SK-N-SH (cell line): ENCODE data around the gene WDR26. TPM values are rescaled to one million over a fixed set of nuclear protein-coding genes. Genes with fewer than 3 reads are reported as not detected.

Experiments used
- CTCF ChIA-PET: fragments of 300-600, 350-600 bp; formaldehyde crosslinking; extraction: SDS; loops from one replicate; lab custom pipeline; 2021; lab: Yijun Ruan, JAX
- POLR2A ChIA-PET: fragments of 350-600 bp; sonication (Branson Sonifier 250); formaldehyde crosslinking; extraction: SDS; loops from one replicate; lab custom pipeline; 2020; ENCODE audit warnings: antibody characterized with exemption, inconsistent platforms; lab: Yijun Ruan, JAX
- DNase-seq: peaks from one replicate; pipeline ENCODE4 v3.0.0; 2012
- H2AFZ ChIP-seq: fragments of 200-600 bp; sonication (generic); 2 replicates; pipeline ENCODE4 v1.8.1; 2016; ENCODE audit warnings: antibody characterized with exemption, mild to moderate bottlenecking, low read depth
- H3F3A ChIP-seq: fragments of 200-600 bp; sonication (generic); replicated peaks from 2 replicates; pipeline ENCODE3; 2016; ENCODE audit warnings: antibody characterized with exemption, mild to moderate bottlenecking; ENCODE audit not compliant: insufficient read depth
- H3K27ac ChIP-seq, 2 experiments: fragments of 200-500 bp in 1 of 2; fragments of 200-600 bp in 1 of 2; sonication (Bioruptor generic) in 1 of 2; sonication (generic), shearing (Covaris generic) in 1 of 2; 2 replicates each; pipeline versions ENCODE4 v1.5.1 to v1.6.1; 2014 to 2016; ENCODE audit warnings: low read depth in 2 of 2, inconsistent platforms in 1 of 2, low read length in 1 of 2, mild to moderate bottlenecking in 1 of 2, mixed read lengths in 1 of 2
- H3K27me3 ChIP-seq: fragments of 200-600 bp; sonication (generic), shearing (Covaris generic); 2 replicates; pipeline ENCODE4 v1.6.1; 2016; ENCODE audit warnings: mixed run types; ENCODE audit not compliant: insufficient read depth
- H3K36me3 ChIP-seq, 2 experiments: fragments of 200-500 bp in 1 of 2; fragments of 200-600 bp in 1 of 2; sonication (Bioruptor generic) in 1 of 2; sonication (generic) in 1 of 2; replicated peaks in 1 of 2; 2 replicates each; pipeline versions ENCODE3 to v1.5.1; 2014 to 2016; ENCODE audit warnings: low read length in 1 of 2, mild to moderate bottlenecking in 1 of 2; ENCODE audit not compliant: insufficient read depth in 2 of 2, control insufficient read depth in 1 of 2
- H3K4me1 ChIP-seq, 2 experiments: fragments of 200-500 bp in 1 of 2; fragments of 200-600 bp in 1 of 2; sonication (Bioruptor generic) in 1 of 2; sonication (generic), shearing (Covaris generic) in 1 of 2; 2 replicates each; pipeline versions ENCODE4 v1.5.1 to v1.6.1; 2014 to 2016; ENCODE audit warnings: low read depth in 1 of 2, low read length in 1 of 2, mixed run types in 1 of 2; ENCODE audit not compliant: insufficient read depth in 2 of 2, control insufficient read depth in 1 of 2
- H3K4me2 ChIP-seq: fragments of 200-600 bp; sonication (generic), shearing (Covaris generic); 2 replicates; pipeline ENCODE4 v1.6.1; 2017; ENCODE audit warnings: mixed run types
- H3K4me3 ChIP-seq, 2 experiments: fragments of 200-500 bp in 1 of 2; fragments of 200-600 bp in 1 of 2; sonication (Bioruptor generic) in 1 of 2; sonication (generic), shearing (Covaris generic) in 1 of 2; 2 replicates each; pipeline versions ENCODE4 v1.5.1 to v1.8.1; 2014 to 2016; ENCODE audit warnings: low read depth in 2 of 2, inconsistent platforms in 1 of 2, low read length in 1 of 2, mild to moderate bottlenecking in 1 of 2, mixed read lengths in 1 of 2, moderate library complexity in 1 of 2
- H3K79me2 ChIP-seq: fragments of 200-600 bp; sonication (generic); 2 replicates; pipeline ENCODE4 v1.8.1; 2017; ENCODE audit warnings: mild to moderate bottlenecking; ENCODE audit not compliant: insufficient read depth
- H3K9ac ChIP-seq: fragments of 200-600 bp; sonication (generic); 2 replicates; pipeline ENCODE4 v1.6.1; 2017; ENCODE audit warnings: mixed run types
- H3K9me2 ChIP-seq: fragments of 200-600 bp; sonication (generic); 2 replicates; pipeline ENCODE4 v1.6.1; 2017; ENCODE audit warnings: mixed run types
- H3K9me3 ChIP-seq: fragments of 200-600 bp; sonication (generic); 2 replicates; pipeline ENCODE4 v1.6.1; 2017; ENCODE audit warnings: mixed run types, mild to moderate bottlenecking, moderate library complexity
- H4K20me1 ChIP-seq: fragments of 200-600 bp; sonication (generic); 2 replicates; pipeline ENCODE4 v1.6.1; 2017; ENCODE audit warnings: mild to moderate bottlenecking, mixed run types; ENCODE audit not compliant: insufficient read depth
- ELF1 ChIP-seq: IDR thresholded peaks from 2 replicates; pipeline ENCODE4 v1.4.0; 2012
- EP300 ChIP-seq, 2 experiments: IDR thresholded peaks; 2 replicates each; pipeline versions ENCODE4 v1.4.0 to v1.6.1; 2012; ENCODE audit warnings: borderline replicate concordance in 1 of 2, low read depth in 1 of 2, low read length in 1 of 2
- EZH2phosphoT487 ChIP-seq: fragments of 200-600 bp; sonication (generic); IDR thresholded peaks from 2 replicates; pipeline ENCODE4 v1.6.1; 2017; ENCODE audit warnings: low read depth, mixed run types, mild to moderate bottlenecking, antibody characterized with exemption, moderate library complexity, borderline replicate concordance
- FOSL2 ChIP-seq: IDR thresholded peaks from 2 replicates; pipeline ENCODE4 v1.4.0; 2012; ENCODE audit warnings: low read depth, mild to moderate bottlenecking, moderate library complexity, borderline replicate concordance
- FOXJ3 ChIP-seq: sonication (generic); formaldehyde crosslinking; IDR thresholded peaks from 2 replicates; pipeline ENCODE4 v1.5.1; 2020; ENCODE audit warnings: mild to moderate bottlenecking, missing genetic modification reagents
- FOXM1 ChIP-seq: IDR thresholded peaks from 2 replicates; pipeline ENCODE4 v1.4.0; 2012; ENCODE audit warnings: low read depth, mild to moderate bottlenecking
- GATA2 ChIP-seq: sonication (generic); formaldehyde crosslinking; IDR thresholded peaks from 2 replicates; pipeline ENCODE4 v1.5.0; 2020; ENCODE audit warnings: mild to moderate bottlenecking, missing genetic modification reagents
- MEF2A ChIP-seq: IDR thresholded peaks from 2 replicates; pipeline ENCODE4 v1.4.0; 2012; ENCODE audit warnings: low read depth, borderline replicate concordance
- NFIC ChIP-seq: IDR thresholded peaks from 2 replicates; pipeline ENCODE4 v1.4.0; 2012; ENCODE audit warnings: borderline replicate concordance
- PBX3 ChIP-seq: IDR thresholded peaks from 2 replicates; pipeline ENCODE4; 2012
- RAD21 ChIP-seq: IDR thresholded peaks from 2 replicates; pipeline ENCODE4 v1.6.1; 2012; ENCODE audit warnings: mild to moderate bottlenecking, low read length
- RCOR1 ChIP-seq: fragments of 150-350 bp; IDR thresholded peaks from 2 replicates; pipeline ENCODE4 v1.6.1; 2017; ENCODE audit warnings: antibody characterized with exemption, low read length
- REST ChIP-seq: IDR thresholded peaks from 2 replicates; pipeline ENCODE4 v1.6.1; 2012; ENCODE audit warnings: mild to moderate bottlenecking, low read depth, low read length, moderate library complexity
- RFX5 ChIP-seq: IDR thresholded peaks from 2 replicates; pipeline ENCODE4 v1.6.1; 2012; ENCODE audit warnings: mild to moderate bottlenecking, improper control_type of control experiment, low read length
- SIN3A ChIP-seq: IDR thresholded peaks from 2 replicates; pipeline ENCODE4 v1.6.1; 2012; ENCODE audit warnings: low read depth, mild to moderate bottlenecking, low read length, moderate library complexity, borderline replicate concordance
- TAF1 ChIP-seq: IDR thresholded peaks from 2 replicates; pipeline ENCODE4 v1.6.1; 2012; ENCODE audit warnings: low read depth, mild to moderate bottlenecking, low read length, moderate library complexity, borderline replicate concordance
- TCF12 ChIP-seq: IDR thresholded peaks from 2 replicates; pipeline ENCODE4 v1.4.0; 2012
- USF1 ChIP-seq: IDR thresholded peaks from 2 replicates; pipeline ENCODE4 v1.4.0; 2012; ENCODE audit warnings: low read depth, borderline replicate concordance
- WGBS: methylation state at CpG from one replicate; pipeline ENCODE4 v1.1.6; 2017; ENCODE audit warnings: low lambda C conversion rate; 5-methylcytosine and 5-hydroxymethylcytosine counted together
- polyA plus RNA-seq, 3 experiments: library from polyadenylated mRNA; depleted of rRNA; stranded (reverse); fragments of >200 nt; gene quantifications; 2 replicates each; pipeline ENCODE4 v1.2.3, GENCODE V29; 2012

The WDR26 gene
- polyA plus RNA-seq, 1 of the 3 experiments (the other 2 are of a cell fraction): 21.2 TPM

- no peaks in the 10 kb centered on the region for H3K9me2 ChIP-seq
- DNase-seq: peak; percentile 38
- WGBS: 18% methylated on average over 9 of the region's 9 CpGs
- H3K4me1 ChIP-seq: peaks cover 0 to 8% of the 10 kb centered on the region in 2 experiments; a peak in 3 of 4 replicates
- peaks cover 59% of the 10 kb centered on the region for H3K79me2 ChIP-seq
- peak overlapping the region; percentile 80 for H3K9ac ChIP-seq
- ChIA-PET CTCF (interaction anchor here (1.1 to 1.2 kb wide), 3 partner anchors 24 to 241 kb away, joined by 3 to 5 read pairs (median 4); no protein-coding TSS in a partner anchor), POLR2A (no interaction called here)
- H3K4me3 ChIP-seq: peak overlapping the region; percentile 74 to 80
- H3K27me3 ChIP-seq: no peaks in the 10 kb centered on the region
- TF ChIP-seq TAF1: no peak
- no peak for TF ChIP-seq ELF1
- TF ChIP-seq EZH2phosphoT487: no peak
- no peak for TF ChIP-seq FOXM1
- no peak for TF ChIP-seq FOSL2
- no peak for TF ChIP-seq RCOR1
- no peak for TF ChIP-seq TCF12
- no peak for TF ChIP-seq MEF2A
- TF ChIP-seq NFIC: no peak
- TF ChIP-seq PBX3: no peak
- no peak for TF ChIP-seq EP300 (IDR thresholded peaks at IDR 0.05; ENCODE audit: borderline replicate concordance in 1 of 2, low read depth in 1 of 2, low read length in 1 of 2)
- no peak for TF ChIP-seq RFX5
- no peak for TF ChIP-seq FOXJ3 (CRISPR knock-in tag)
- TF ChIP-seq SIN3A: no peak
- TF ChIP-seq USF1: no peak
- TF ChIP-seq REST: no peak
- TF ChIP-seq GATA2: no peak
- TF ChIP-seq RAD21: no peak
- TF ChIP-seq, all 33 proteins: peak for 0
- Histone ChIP-seq H3F3A (no peaks in the 10 kb centered on the region), H4K20me1 (peaks cover 13% of the 10 kb centered on the region), H2AFZ (peak overlapping the region; percentile 75), H3K9me3 (no peaks in the 10 kb centered on the region), H3K4me2 (peak overlapping the region; percentile 73), H3K36me3 (peaks cover 0 to 8% of the 10 kb centered on the region in 2 experiments), H3K27ac (peak overlapping the region; percentile 64 to 75; a peak in 2 of 4 replicates)
Measured at GRCh38 chr1:224357626-224358124, 76.9 kb downstream of the WDR26 start.
